Mesendoderm (in vitro differentiated cells): ENCODE data around the gene DPH2.

ENCODE experiments used
- DNase-seq: peaks from one replicate; pipeline ENCODE4 v3.0.0; 2013
- H2AK5ac ChIP-seq: 2 replicates; pipeline ENCODE4 v1.6.1; 2013; ENCODE audit warnings: low read length, inconsistent platforms
- H2BK120ac ChIP-seq: 2 replicates; pipeline ENCODE4 v1.6.1; 2013; ENCODE audit warnings: low read depth, mild to moderate bottlenecking, low read length, moderate library complexity, mixed read lengths
- H2BK15ac ChIP-seq: replicated peaks from 2 replicates; pipeline ENCODE4 v1.6.1; 2013; ENCODE audit warnings: low read depth, mild to moderate bottlenecking, moderate library complexity
- H2BK5ac ChIP-seq: 2 replicates; pipeline ENCODE4 v1.6.1; 2013; ENCODE audit warnings: low read length, inconsistent platforms
- H3K18ac ChIP-seq: 2 replicates; pipeline ENCODE4 v1.6.1; 2013; ENCODE audit warnings: mild to moderate bottlenecking, low read length, mixed read lengths
- H3K23ac ChIP-seq: one replicate; pipeline ENCODE4 v1.6.1; 2013; ENCODE audit warnings: low read length
- H3K27ac ChIP-seq: 2 replicates; pipeline ENCODE4 v1.5.1; 2013; ENCODE audit warnings: low read depth, mild to moderate bottlenecking, inconsistent platforms, low read length, moderate library complexity
- H3K27me3 ChIP-seq: 2 replicates; pipeline ENCODE4 v1.6.1; 2013; ENCODE audit warnings: low read length, control low read depth, mild to moderate bottlenecking, inconsistent platforms; ENCODE audit not compliant: insufficient read depth, poor library complexity
- H3K36me3 ChIP-seq: 2 replicates; pipeline ENCODE4 v1.6.1; 2013; ENCODE audit warnings: low read length, inconsistent platforms; ENCODE audit not compliant: control insufficient read depth, insufficient read depth
- H3K4ac ChIP-seq: one replicate; pipeline ENCODE4 v1.6.1; 2013; ENCODE audit warnings: low read depth, mild to moderate bottlenecking, low read length, moderate library complexity
- H3K4me1 ChIP-seq: 2 replicates; pipeline ENCODE4 v1.6.1; 2013; ENCODE audit warnings: low read depth, low read length, inconsistent platforms; ENCODE audit not compliant: control insufficient read depth
- H3K4me2 ChIP-seq: 2 replicates; pipeline ENCODE4 v1.6.1; 2013; ENCODE audit warnings: low read length
- H3K4me3 ChIP-seq: 2 replicates; pipeline ENCODE4 v1.5.1; 2013; ENCODE audit warnings: mild to moderate bottlenecking, low read length
- H3K56ac ChIP-seq: one replicate; pipeline ENCODE4 v1.6.1; 2013; ENCODE audit warnings: low read length
- H3K79me1 ChIP-seq: 2 replicates; pipeline ENCODE4 v1.6.1; 2013; ENCODE audit warnings: low read length, inconsistent platforms
- H3K79me2 ChIP-seq: 2 replicates; pipeline ENCODE4 v1.6.1; 2013; ENCODE audit warnings: mild to moderate bottlenecking, low read length; ENCODE audit not compliant: control insufficient read depth, insufficient read depth
- H3K9ac ChIP-seq: 2 replicates; pipeline ENCODE4 v1.6.1; 2013; ENCODE audit warnings: low read length, inconsistent platforms
- H4K5ac ChIP-seq: one replicate; pipeline ENCODE4 v1.6.1; 2013; ENCODE audit warnings: low read length
- H4K8ac ChIP-seq: one replicate; pipeline ENCODE4 v1.6.1; 2013; ENCODE audit warnings: low read depth, mild to moderate bottlenecking, control low read depth, low read length, moderate library complexity
- WGBS: extraction: QIAGEN DNeasy Blood & Tissue Kit; methylation state at CpG from one replicate; pipeline ENCODE4 v1.1.7; 2013; ENCODE audit warnings: low lambda C conversion rate, missing lambda C conversion rate; ENCODE audit not compliant: insufficient coverage; ENCODE audit errors: extremely low coverage; 5-methylcytosine and 5-hydroxymethylcytosine counted together

DPH2 gene

DNA sequence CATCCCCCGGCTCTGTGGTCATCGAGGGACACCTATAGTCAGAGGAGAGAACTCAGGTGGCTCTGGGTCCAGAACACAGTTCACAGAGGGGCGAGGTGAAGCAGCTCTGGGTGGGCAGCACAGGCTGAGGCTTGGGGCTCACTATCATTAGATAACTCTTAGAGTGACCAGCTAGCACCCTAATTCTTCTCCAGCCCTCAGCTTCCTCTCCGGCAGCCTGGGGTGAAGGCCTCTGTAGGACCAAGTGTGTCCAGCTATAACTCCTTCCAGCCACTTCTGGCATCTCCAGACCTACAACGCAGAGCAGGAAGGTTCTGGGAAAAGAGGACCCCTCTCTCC, 34.9 kb upstream of the DPH2 start:
- Histone ChIP-seq H3K27me3 (no peaks in the 10 kb centered on the region), H3K79me1 (no peaks in the 10 kb centered on the region), H3K79me2 (no peaks in the 10 kb centered on the region)

DNA sequence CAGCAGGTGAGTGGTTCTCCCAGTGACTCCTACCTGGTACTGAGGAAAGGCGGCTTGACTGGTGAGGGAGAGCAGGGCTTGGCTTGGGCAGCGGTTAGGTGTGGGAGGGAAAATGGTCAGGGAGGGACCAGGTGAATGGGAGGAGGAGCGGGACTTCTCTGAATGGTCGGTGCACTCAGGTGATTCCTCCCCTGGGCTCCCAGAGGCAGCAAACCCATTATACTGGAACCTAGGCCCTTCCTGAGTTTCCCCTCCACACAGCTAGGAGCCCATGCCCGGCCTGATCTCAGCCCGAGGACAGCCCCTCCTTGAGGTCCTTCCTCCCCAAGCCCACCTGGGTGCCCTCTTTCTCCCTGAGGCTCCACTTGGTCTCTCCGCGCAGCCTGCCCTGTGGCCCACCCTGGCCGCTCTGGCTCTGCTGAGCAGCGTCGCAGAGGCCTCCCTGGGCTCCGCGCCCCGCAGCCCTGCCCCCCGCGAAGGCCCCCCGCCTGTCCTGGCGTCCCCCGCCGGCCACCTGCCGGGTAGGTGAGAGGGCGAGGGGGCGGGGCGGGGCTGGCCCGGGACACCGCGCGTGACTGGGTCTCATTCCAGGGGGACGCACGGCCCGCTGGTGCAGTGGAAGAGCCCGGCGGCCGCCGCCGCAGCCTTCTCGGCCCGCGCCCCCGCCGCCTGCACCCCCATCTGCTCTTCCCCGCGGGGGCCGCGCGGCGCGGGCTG, 33.9 kb upstream of the DPH2 start:
- Histone ChIP-seq H3K4ac (no peak overlapping the region), H3K9ac (peak overlapping the region; percentile 82), H3K18ac (peak overlapping the region; percentile 33), H3K23ac (no peak overlapping the region), H3K27me3 (no peaks in the 10 kb centered on the region), H3K4me2 (peak overlapping the region; percentile 79), H2BK5ac (no peak overlapping the region), H2BK15ac (no peak overlapping the region), H3K56ac (peak overlapping the region; percentile 91), H3K27ac (peak overlapping the region; percentile 8), H2AK5ac (no peak overlapping the region), H4K8ac (no peak overlapping the region), H3K4me1 (peaks cover 8% of the 10 kb centered on the region), H2BK120ac (no peak overlapping the region), H3K79me1 (no peaks in the 10 kb centered on the region), H4K5ac (no peak overlapping the region), H3K79me2 (no peaks in the 10 kb centered on the region), H3K36me3 (no peaks in the 10 kb centered on the region), H3K4me3 (peak overlapping the region; percentile 38)
- peak; percentile 67 for DNase-seq
- WGBS: no CpG with 5 or more reads among the region's 48 CpGs

More for the DNA sequence above, 34.9 kb upstream of the DPH2 start:
- Histone ChIP-seq H4K5ac (no peak overlapping the region), H2AK5ac (peak overlapping the region; percentile 62), H3K4ac (no peak overlapping the region), H3K4me2 (no peak overlapping the region), H3K9ac (peak overlapping the region; percentile 26), H3K4me3 (no peak overlapping the region), H2BK15ac (no peak overlapping the region), H4K8ac (no peak overlapping the region), H3K36me3 (no peaks in the 10 kb centered on the region), H3K56ac (peak overlapping the region; percentile 69), H2BK5ac (peak overlapping the region; percentile 15), H3K23ac (no peak overlapping the region), H2BK120ac (no peak overlapping the region), H3K4me1 (peaks cover 8% of the 10 kb centered on the region), H3K27ac (no peak overlapping the region), H3K18ac (no peak overlapping the region)
- no CpG with 5 or more reads among the region's 5 CpGs for WGBS
- no peak for DNase-seq

DNA sequence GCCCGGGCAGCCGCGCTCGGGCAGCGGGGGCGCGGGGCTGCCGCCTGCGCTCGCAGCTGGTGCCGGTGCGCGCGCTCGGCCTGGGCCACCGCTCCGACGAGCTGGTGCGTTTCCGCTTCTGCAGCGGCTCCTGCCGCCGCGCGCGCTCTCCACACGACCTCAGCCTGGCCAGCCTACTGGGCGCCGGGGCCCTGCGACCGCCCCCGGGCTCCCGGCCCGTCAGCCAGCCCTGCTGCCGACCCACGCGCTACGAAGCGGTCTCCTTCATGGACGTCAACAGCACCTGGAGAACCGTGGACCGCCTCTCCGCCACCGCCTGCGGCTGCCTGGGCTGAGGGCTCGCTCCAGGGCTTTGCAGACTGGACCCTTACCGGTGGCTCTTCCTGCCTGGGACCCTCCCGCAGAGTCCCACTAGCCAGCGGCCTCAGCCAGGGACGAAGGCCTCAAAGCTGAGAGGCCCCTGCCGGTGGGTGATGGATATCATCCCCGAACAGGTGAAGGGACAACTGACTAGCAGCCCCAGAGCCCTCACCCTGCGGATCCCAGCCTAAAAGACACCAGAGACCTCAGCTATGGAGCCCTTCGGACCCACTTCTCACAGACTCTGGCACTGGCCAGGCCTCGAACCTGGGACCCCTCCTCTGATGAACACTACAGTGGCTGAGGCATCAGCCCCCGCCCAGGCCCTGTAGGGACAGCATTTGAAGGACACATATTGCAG, 33.2 kb upstream of the DPH2 start:
- Histone ChIP-seq H2BK120ac (no peak overlapping the region), H3K4me2 (peak overlapping the region; percentile 79), H3K56ac (peak overlapping the region; percentile 91), H3K4ac (no peak overlapping the region), H2AK5ac (no peak overlapping the region), H3K27me3 (no peaks in the 10 kb centered on the region), H2BK5ac (no peak overlapping the region), H3K9ac (peak overlapping the region; percentile 82), H3K36me3 (no peaks in the 10 kb centered on the region), H4K5ac (no peak overlapping the region), H3K4me1 (peaks cover 8% of the 10 kb centered on the region), H3K18ac (peak overlapping the region; percentile 33), H3K27ac (peak overlapping the region; percentile 8), H3K4me3 (peak overlapping the region; percentile 38), H3K79me2 (no peaks in the 10 kb centered on the region), H3K79me1 (no peaks in the 10 kb centered on the region), H4K8ac (no peak overlapping the region), H3K23ac (peak overlapping the region; percentile 76), H2BK15ac (no peak overlapping the region)
- no CpG with 5 or more reads among the region's 56 CpGs for WGBS
- peak; percentile 88 for DNase-seq

DNA sequence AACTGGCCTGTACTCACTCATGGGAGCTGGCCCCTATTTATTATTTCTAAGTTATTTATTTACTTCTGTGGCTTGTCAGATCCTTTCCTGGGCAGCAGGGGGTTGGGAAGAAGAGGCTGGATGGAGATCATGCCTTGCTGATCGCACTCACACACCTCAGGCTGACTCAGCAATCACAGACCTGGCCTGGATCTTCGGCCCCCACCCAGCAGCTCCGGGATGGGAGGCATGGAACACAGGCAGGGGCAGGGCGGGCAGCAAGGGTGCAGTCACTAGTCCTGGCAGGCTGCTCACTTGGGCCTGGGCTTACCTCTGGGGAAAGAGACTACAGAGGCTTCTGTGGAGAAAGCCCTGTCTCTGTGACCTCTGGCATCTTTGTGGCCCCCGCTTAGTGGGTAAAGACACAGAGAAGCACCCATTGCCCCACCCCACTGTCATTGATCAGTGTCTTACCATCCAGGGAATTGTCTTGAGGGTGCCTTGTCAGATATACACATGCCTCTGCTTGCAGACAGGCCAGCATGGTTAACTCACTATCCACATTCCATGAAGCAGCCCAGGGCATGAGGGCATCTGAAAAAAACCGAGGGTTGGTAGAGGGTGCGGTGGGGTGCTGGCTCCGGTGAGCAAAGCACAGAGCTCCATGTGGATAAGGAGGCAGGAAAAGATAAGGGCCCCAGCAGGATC, 32.5 kb upstream of the DPH2 start:
- no peak overlapping the region for H3K56ac ChIP-seq
- H3K9ac ChIP-seq: no peak overlapping the region
- H3K4me1 ChIP-seq: peaks cover 8% of the 10 kb centered on the region
- no peaks in the 10 kb centered on the region for H3K27me3 ChIP-seq
- no peak overlapping the region for H3K18ac ChIP-seq
- H3K4me2 ChIP-seq: no peak overlapping the region
- WGBS: no CpG with 5 or more reads among the region's 8 CpGs
- no peak overlapping the region for H4K5ac ChIP-seq
- no peak overlapping the region for H2AK5ac ChIP-seq
- no peak overlapping the region for H2BK120ac ChIP-seq
- H3K4ac ChIP-seq: no peak overlapping the region
- no peak for DNase-seq
- H2BK15ac ChIP-seq: no peak overlapping the region
- no peaks in the 10 kb centered on the region for H3K36me3 ChIP-seq
- no peak overlapping the region for H3K27ac ChIP-seq
- no peaks in the 10 kb centered on the region for H3K79me1 ChIP-seq
- H3K79me2 ChIP-seq: no peaks in the 10 kb centered on the region
- no peak overlapping the region for H3K23ac ChIP-seq
- H4K8ac ChIP-seq: no peak overlapping the region
- H3K4me3 ChIP-seq: no peak overlapping the region
- H2BK5ac ChIP-seq: no peak overlapping the region

DNA sequence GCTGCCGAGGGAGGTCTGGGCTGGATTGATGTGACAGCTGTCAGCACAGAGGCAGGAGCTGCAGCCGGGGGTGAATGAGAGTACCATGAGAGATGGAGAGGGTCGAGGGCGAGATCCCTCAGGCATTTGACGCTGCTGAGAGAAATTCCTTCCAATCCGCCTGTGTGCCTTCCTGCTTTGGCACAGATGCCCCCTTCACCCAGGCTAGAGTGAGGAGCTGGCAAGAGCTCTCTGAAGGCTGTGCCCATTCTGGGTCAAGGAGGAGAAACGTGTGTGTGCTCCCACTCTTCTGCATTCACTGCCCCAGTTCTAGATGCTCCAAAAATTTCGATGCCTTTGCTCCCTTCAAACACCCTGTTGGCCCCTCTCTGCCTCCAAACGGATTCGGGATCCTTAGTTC, 31.4 kb upstream of the DPH2 start:
- Histone ChIP-seq H3K23ac (no peak overlapping the region), H3K36me3 (no peaks in the 10 kb centered on the region), H2BK5ac (no peak overlapping the region), H2AK5ac (no peak overlapping the region), H2BK15ac (no peak overlapping the region), H3K4me2 (no peak overlapping the region), H3K4me3 (no peak overlapping the region), H4K8ac (no peak overlapping the region), H3K4me1 (peaks cover 7% of the 10 kb centered on the region), H3K79me2 (no peaks in the 10 kb centered on the region), H3K18ac (no peak overlapping the region), H3K27ac (no peak overlapping the region), H3K79me1 (no peaks in the 10 kb centered on the region), H3K9ac (no peak overlapping the region), H2BK120ac (no peak overlapping the region), H3K4ac (no peak overlapping the region), H4K5ac (no peak overlapping the region), H3K27me3 (no peaks in the 10 kb centered on the region), H3K56ac (no peak overlapping the region)
- no peak for DNase-seq
- no CpG with 5 or more reads among the region's 10 CpGs for WGBS
